SJCRH30 (cell line): Measurements from ENCODE around the gene COL5A2. TPM values are rescaled to one million over a fixed set of nuclear protein-coding genes. Genes with fewer than 3 reads are reported as not detected.

Experiments used
- DNase-seq, 2 experiments: peaks; one replicate each; pipeline ENCODE4 v3.0.0-alpha.2; 2015 to 2020
- H3K27ac ChIP-seq: fragments of 250-450 bp; sonication (Bioruptor Pico); 2 replicates; pipeline ENCODE4 v1.5.1; 2020; ENCODE audit warnings: mild to moderate bottlenecking, moderate library complexity
- H3K27me3 ChIP-seq: fragments of 250-450 bp; sonication (Bioruptor Pico); 2 replicates; pipeline ENCODE4 v1.5.1; 2020; ENCODE audit warnings: mild to moderate bottlenecking, moderate library complexity
- H3K36me3 ChIP-seq: fragments of 250-450 bp; sonication (Bioruptor Pico); 2 replicates; pipeline ENCODE4 v1.5.1; 2020; ENCODE audit warnings: mild to moderate bottlenecking, moderate library complexity
- H3K4me1 ChIP-seq: fragments of 250-450 bp; sonication (Bioruptor Pico); 2 replicates; pipeline ENCODE4 v1.5.1; 2020; ENCODE audit warnings: mild to moderate bottlenecking, moderate library complexity
- H3K4me3 ChIP-seq: fragments of 250-450 bp; sonication (Bioruptor Pico); 2 replicates; pipeline ENCODE4 v1.5.1; 2020; ENCODE audit warnings: mild to moderate bottlenecking, moderate library complexity
- H3K9me3 ChIP-seq: fragments of 250-450 bp; sonication (Bioruptor Pico); replicated peaks from 2 replicates; pipeline ENCODE4 v1.5.1; 2020; ENCODE audit warnings: mild to moderate bottlenecking, moderate library complexity
- total RNA-seq: library from RNA; depleted of rRNA; stranded (reverse); fragments of >200 nt; shearing (Covaris generic); gene quantifications from 2 replicates; pipeline ENCODE4 v1.2.3, GENCODE V29; 2014

COL5A2 gene
- total RNA-seq, 1 experiment from 2014 or later = 218 TPM

DNA sequence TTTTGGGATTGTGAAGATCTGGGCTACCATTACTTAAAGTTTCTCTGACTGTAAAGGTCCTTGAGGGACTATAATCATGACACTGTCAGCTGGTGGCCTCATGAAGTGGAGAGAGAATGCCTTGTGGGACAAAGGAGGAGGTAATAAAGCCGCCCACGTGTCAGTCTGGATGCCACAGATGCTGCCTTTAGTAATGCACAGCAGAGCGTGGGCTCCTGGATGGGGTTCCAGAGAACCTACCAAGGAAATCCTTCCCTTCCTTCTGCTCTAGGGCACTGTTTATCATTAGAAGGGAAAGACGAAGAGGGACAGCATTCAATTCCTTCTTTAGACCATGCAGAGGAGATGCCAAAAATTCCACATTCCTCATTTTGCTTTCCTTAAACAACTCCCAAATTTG, 63.5 kb downstream of the COL5A2 start:
- Histone ChIP-seq H3K4me3 (no peak overlapping the region), H3K9me3 (no peaks in the 10 kb centered on the region), H3K27me3 (no peaks in the 10 kb centered on the region), H3K27ac (no peak overlapping the region), H3K36me3 (no peaks in the 10 kb centered on the region), H3K4me1 (0 out of 2 replicates have a peak, but pooled peaks cover 3% of the 10 kb centered on the region)
- no peak for DNase-seq

DNA sequence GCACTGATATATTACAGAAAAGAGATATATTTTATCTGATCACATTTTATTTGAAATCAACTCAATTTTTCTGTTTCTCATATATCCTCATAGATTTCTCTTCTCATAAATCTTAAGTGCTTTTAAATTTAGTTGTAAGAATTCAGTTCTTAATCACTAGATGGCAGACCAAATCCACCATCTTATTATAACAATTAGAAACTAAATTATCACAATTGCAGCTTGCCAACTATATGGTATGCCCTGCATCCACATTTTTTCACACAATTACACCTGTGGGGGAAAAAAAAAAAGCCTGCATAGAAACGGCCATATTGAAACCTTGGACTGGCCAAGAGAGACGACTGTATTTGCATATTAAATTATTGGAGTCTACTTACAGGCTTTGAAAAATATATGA, 64.4 kb downstream of the COL5A2 start:
- Histone ChIP-seq H3K27me3 (no peaks in the 10 kb centered on the region), H3K4me3 (no peak overlapping the region), H3K9me3 (no peaks in the 10 kb centered on the region), H3K4me1 (0 out of 2 replicates have a peak, but pooled peaks cover 3% of the 10 kb centered on the region), H3K27ac (no peak overlapping the region), H3K36me3 (peaks cover 2% of the 10 kb centered on the region)
- peak in 1 of 2 experiments; percentile 51 for DNase-seq

DNA sequence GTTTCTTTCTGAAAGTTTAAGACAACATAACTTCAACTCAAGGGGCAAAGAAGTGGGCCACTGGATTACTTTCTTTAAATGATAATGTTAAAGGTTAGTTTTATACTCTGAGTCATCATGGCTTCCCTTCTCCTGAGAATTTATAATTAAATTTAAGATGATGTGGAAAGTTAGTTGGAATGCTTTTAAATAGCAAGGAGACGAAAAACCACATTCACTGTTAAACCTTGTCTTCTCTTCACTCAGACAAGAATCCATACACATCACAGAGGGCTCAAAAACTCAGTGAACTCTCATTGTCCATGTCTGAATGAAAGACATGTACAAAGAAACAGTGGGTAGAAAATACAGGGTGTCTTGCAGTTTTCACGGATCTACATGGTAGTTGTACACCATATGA, 65.6 kb downstream of the COL5A2 start:
- Histone ChIP-seq H3K9me3 (no peaks in the 10 kb centered on the region), H3K4me1 (0 out of 2 replicates have a peak, but pooled peaks cover 3% of the 10 kb centered on the region), H3K36me3 (peaks cover 14% of the 10 kb centered on the region), H3K4me3 (no peak overlapping the region), H3K27me3 (no peaks in the 10 kb centered on the region), H3K27ac (no peak overlapping the region)
- no peak for DNase-seq

DNA sequence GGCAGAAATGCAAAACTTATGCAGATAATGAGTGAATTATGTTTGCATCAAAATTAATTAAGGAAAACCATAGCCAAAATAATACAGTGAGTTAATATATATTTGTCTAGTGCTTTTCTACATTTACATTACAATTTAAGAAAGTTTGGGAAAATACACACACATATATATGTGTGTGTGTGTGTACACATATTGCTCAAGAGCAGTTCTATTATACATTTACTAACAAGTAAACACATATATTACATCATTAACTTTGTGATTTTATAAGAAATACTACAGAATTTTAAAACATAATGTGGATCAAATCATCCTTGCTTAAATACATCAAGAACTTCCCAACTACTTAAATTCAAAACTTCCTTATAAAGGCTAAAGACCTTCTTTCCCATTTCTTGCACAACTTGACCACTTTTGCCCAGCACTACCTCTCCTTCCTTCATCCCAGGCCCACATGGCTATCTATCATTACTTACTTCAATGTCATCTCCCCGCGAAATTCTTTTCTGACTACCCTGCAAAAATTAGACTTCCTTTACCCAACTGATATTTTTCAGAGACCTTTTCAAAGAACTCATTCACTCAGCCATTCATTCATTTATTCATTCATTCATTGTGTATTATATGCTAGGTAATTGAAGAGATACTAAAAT, 68.4 kb downstream of the COL5A2 start:
- no peaks in the 10 kb centered on the region for H3K9me3 ChIP-seq
- H3K4me1 ChIP-seq = 0 out of 2 replicates have a peak, but pooled peaks cover 3% of the 10 kb centered on the region
- no peak overlapping the region for H3K27ac ChIP-seq
- DNase-seq = no peak
- no peaks in the 10 kb centered on the region for H3K27me3 ChIP-seq
- H3K36me3 ChIP-seq = peaks cover 31% of the 10 kb centered on the region
- H3K4me3 ChIP-seq = no peak overlapping the region

DNA sequence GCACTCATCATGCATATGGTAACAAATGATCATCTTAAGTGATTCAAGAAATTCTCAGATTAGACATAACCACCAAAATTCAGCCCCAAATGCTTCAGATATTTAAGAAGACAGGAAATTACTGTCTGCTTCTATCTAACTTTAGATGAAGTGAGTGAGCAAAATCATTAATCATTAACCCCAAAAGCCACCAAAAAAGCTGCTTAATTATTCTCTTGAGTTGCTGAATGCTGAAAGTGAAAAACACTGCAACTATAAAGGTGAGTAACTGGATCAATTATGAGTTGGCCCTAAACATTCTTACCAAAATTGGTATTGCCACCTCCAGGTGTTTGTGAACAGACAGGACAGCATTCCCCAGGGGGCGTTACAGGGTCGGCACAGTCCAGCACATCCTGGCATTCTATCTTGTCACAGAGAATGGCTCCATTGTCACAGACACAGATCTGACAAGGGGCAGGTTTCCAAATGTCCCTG, 69.6 kb downstream of the COL5A2 start:
- Histone ChIP-seq H3K4me1 (no peaks in the 10 kb centered on the region), H3K36me3 (peaks cover 31% of the 10 kb centered on the region), H3K27ac (no peak overlapping the region), H3K27me3 (no peaks in the 10 kb centered on the region), H3K9me3 (no peaks in the 10 kb centered on the region), H3K4me3 (no peak overlapping the region)
- DNase-seq = no peak

DNA sequence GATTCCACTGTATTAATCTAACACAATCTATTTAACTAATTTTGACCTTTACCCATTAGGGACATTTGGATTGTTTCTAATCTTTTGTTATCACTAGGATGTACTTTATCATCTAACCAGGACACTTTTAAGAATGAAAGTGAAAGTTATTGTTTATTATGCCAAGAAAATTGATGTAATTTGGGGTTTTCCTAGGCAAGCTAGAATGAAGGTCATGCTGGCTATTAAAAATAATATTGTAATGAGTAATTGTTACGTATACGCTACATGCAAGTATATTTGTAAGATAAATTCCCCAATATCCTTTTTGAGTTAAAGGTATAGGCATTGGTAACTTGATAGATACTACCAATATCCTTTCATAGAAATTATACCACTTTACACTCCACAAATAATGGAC, 74.6 kb downstream of the COL5A2 start:
- Histone ChIP-seq H3K27ac (no peak overlapping the region), H3K4me1 (no peaks in the 10 kb centered on the region), H3K4me3 (no peak overlapping the region), H3K36me3 (peaks cover 44% of the 10 kb centered on the region), H3K9me3 (no peaks in the 10 kb centered on the region), H3K27me3 (no peaks in the 10 kb centered on the region)
- no peak for DNase-seq

DNA sequence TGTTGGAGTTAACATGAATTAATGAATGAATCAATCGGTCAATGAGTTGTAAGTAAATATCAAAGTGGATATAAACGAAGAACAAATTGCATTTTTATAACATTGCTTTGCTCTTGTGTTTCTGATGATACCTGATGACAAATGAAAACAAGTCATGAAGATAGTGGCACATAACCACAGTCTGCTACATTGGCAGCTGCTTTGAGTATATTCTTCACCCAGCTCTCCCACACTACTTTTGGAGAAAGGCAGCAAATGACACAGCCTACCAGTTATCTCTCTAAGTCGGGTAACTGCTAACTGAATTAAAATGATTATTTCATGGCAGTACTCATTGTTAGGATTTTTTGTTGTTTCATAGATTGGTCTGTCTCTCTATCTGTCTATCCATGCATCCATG, 76.8 kb downstream of the COL5A2 start:
- no peaks in the 10 kb centered on the region for H3K9me3 ChIP-seq
- no peaks in the 10 kb centered on the region for H3K27me3 ChIP-seq
- DNase-seq = no peak
- no peak overlapping the region for H3K27ac ChIP-seq
- H3K4me1 ChIP-seq = no peaks in the 10 kb centered on the region
- H3K4me3 ChIP-seq = no peak overlapping the region
- H3K36me3 ChIP-seq = peaks cover 34% of the 10 kb centered on the region

DNA sequence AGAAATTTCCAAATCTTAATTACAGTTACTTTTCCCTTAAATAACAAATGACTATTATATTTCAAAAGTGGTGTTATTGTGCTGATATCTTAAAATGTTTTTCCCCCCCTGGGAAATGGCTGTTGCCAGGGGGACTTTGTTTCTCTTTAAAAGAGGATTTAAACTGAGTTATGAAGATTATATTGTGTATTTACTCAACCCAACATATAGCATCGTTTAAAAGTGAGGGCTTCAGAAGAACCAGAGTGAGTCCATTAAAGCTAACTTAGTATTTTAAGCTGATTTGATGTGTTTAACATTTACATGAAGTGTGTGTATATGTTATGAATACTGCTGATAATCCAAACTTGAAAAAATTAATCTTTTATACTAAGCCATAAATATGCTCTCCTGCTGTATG, 81.6 kb downstream of the COL5A2 start:
- H3K36me3 ChIP-seq = peaks cover 30% of the 10 kb centered on the region
- DNase-seq = no peak
- no peak overlapping the region for H3K27ac ChIP-seq
- no peak overlapping the region for H3K4me3 ChIP-seq
- no peaks in the 10 kb centered on the region for H3K27me3 ChIP-seq
- H3K4me1 ChIP-seq = peaks cover 10% of the 10 kb centered on the region
- no peaks in the 10 kb centered on the region; the same call in 1 of the 2 replicates for H3K9me3 ChIP-seq

DNA sequence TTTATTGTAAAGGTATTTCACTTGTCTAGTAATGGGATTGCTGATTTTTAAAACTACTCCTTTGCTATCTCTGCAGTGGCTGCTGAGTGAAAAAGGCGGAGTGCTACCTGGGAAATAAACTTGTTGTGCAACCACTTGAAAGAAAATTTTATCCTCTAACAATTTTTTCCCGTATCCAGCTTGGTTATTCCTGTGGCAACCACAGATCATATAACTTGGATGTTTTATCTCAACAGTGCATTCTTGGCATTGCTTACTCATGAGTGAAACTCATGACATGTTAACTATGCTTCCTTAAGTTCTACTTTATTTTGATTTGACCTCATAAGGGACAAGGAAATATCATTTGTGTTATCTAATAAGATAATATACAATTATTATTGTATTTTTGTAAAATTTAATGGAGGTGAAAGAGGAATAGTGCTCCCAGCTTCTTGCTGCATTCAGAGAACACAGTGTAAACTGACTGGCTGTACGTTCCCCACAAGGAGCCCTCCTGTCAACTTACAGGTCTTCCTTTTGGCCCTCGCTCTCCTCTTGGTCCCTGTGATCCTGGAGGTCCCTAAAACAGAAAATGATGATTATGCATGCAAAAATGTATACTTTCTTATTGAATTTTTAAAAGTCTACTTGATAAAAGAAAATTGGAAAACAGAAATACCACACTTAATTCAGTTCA, 82.7 kb downstream of the COL5A2 start:
- DNase-seq = peak in 1 of 2 experiments; percentile 48

DNA sequence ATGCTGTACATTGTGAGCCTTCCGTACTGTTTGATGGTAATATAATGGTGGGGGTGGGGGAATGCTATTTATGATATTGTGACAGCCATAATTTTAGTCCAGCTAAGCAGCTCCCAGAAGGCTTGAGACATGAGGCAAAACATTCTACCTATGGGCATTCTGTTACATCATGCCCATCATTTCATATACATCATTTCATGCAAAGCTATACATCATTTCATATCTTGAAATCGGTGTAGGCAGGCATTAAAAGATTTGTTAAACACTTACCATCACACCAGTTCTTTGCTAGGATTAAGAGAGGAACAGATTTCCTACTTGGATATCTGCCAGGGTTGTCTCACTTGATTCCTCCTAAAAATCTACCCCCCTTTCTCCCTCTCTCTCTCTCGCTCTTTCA, 84.5 kb downstream of the COL5A2 start:
- Histone ChIP-seq H3K4me1 (peaks cover 10% of the 10 kb centered on the region), H3K9me3 (no peaks in the 10 kb centered on the region; the same call in 1 of the 2 replicates), H3K4me3 (no peak overlapping the region), H3K27me3 (no peaks in the 10 kb centered on the region), H3K36me3 (peaks cover 42% of the 10 kb centered on the region), H3K27ac (no peak overlapping the region)
- no peak for DNase-seq

More for the DNA sequence above, 82.7 kb downstream of the COL5A2 start:
- peaks cover 10% of the 10 kb centered on the region for H3K4me1 ChIP-seq
- H3K9me3 ChIP-seq = no peaks in the 10 kb centered on the region; the same call in 1 of the 2 replicates
- no peak overlapping the region for H3K4me3 ChIP-seq
- H3K27ac ChIP-seq = peak overlapping the region; percentile 9; the same call in 1 of the 2 replicates
- peaks cover 32% of the 10 kb centered on the region for H3K36me3 ChIP-seq
- no peaks in the 10 kb centered on the region for H3K27me3 ChIP-seq

DNA sequence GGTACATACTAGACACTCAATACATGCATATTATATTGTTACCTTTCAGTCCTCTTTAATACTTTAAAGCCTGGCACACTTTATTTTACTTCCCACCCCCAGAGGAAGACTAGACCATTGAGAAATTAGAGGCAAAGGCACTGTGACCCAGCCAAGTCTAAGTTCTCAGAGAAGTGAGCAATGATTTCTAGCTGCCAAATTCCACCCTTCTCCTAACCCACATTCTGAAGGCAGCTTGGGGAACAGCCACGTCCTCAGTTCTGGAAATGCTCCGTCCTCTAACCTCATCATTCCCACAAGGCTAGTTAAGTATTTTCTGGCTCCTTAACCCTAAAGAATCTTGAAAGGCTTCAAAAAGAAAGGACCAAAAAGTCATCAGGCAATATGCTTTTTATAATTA, 86.6 kb downstream of the COL5A2 start:
- no peak overlapping the region for H3K4me3 ChIP-seq
- H3K27ac ChIP-seq = no peak overlapping the region
- DNase-seq = no peak
- H3K4me1 ChIP-seq = peaks cover 10% of the 10 kb centered on the region
- H3K9me3 ChIP-seq = no peaks in the 10 kb centered on the region; the same call in 1 of the 2 replicates
- H3K36me3 ChIP-seq = peaks cover 57% of the 10 kb centered on the region
- H3K27me3 ChIP-seq = no peaks in the 10 kb centered on the region

DNA sequence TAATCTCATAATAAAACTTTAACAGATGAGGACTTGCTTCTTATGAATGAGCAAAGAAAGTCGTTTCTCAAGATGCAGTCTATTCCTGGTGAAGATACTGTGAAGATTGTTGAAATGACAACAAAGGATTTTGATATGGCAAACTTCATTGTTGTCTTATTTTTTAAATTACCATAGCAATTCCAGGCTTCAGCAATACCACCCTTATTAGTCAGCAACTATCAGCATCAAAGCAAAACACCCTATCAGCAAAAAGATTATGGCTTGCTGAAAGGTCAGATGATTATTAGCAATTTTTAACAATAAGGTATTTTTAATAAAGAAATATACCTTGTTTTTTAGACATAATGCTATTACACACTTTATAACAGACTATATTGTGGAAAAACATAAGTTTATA, 88.3 kb downstream of the COL5A2 start:
- no peak overlapping the region for H3K27ac ChIP-seq
- H3K36me3 ChIP-seq = peaks cover 60% of the 10 kb centered on the region
- H3K4me3 ChIP-seq = no peak overlapping the region
- peaks cover 8% of the 10 kb centered on the region; the same call in 1 of the 2 replicates for H3K4me1 ChIP-seq
- no peaks in the 10 kb centered on the region for H3K27me3 ChIP-seq
- no peak for DNase-seq
- H3K9me3 ChIP-seq = no peaks in the 10 kb centered on the region; the same call in 1 of the 2 replicates

DNA sequence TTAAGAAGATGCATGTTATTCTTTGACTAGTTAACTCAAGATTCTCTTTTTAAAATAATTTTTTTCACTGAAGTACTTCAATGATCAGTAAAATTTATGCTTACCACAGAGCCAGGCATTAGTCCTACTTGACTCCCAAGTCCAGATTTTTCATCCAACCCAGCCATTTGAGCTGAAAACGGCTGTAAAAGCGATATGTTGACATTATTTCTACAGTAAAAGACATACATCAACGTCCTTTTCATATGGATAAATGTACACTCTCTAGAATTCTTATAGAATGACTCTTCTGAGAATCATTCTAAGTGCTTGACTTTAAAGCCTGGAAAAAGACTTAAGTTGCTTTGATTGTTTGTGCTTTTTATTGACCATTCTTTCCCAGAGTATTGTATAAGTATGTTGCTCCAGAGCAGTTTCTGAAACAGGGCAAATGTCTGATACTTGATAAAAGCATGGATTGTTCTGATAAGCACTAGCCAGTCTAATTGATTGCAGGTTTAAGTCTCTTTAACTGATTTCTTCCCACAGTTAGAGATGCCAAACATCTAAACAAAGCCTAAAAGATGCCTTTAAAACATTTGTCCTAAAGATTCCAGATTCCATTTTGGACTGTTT, 90.9 kb downstream of the COL5A2 start:
- H3K27ac ChIP-seq = no peak overlapping the region
- DNase-seq = no peak
- H3K4me1 ChIP-seq = peaks cover 13% of the 10 kb centered on the region
- H3K4me3 ChIP-seq = no peak overlapping the region
- H3K36me3 ChIP-seq = peaks cover 77% of the 10 kb centered on the region
- no peaks in the 10 kb centered on the region for H3K9me3 ChIP-seq
- no peaks in the 10 kb centered on the region for H3K27me3 ChIP-seq

DNA sequence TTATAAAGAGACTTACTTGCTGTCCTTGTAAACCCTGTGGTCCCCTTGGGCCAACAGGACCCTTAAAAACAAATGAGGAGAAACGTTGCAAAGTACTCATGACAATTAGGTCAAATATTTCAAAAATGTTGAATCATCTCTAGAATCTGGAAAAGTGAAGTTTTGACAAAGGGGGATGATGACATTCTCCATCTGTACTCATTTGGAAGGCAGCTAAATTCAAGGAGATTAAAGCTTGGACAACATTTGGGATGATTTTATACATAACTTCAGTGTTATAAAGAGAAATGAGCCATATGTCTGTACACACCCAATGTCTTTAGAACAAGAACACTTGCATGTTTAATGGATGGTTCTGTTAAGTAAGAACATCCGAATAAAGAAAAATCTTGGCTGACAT, 92.9 kb downstream of the COL5A2 start:
- H3K27me3 ChIP-seq = no peaks in the 10 kb centered on the region
- H3K27ac ChIP-seq = no peak overlapping the region
- no peaks in the 10 kb centered on the region for H3K9me3 ChIP-seq
- H3K4me1 ChIP-seq = peaks cover 33% of the 10 kb centered on the region
- no peak for DNase-seq
- no peak overlapping the region for H3K4me3 ChIP-seq
- peaks cover 78% of the 10 kb centered on the region for H3K36me3 ChIP-seq

DNA sequence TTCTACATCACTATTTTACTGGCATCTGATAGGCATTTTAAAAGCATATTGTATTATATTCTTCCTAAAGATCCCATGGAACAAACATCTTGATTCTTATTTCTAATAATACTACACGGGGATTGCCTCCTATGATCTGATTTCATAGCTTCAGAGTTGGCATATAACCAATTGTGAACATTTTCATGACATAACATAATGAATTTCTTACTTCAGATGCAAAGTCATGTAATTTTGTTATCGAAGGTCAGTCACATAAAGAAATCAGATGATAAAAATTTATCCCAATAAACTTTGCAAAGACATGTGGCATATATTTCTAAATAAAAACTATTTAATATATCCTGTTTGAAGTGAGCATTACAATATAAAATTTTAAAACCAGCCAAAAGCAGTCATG, 93.3 kb downstream of the COL5A2 start:
- Histone ChIP-seq H3K9me3 (no peaks in the 10 kb centered on the region), H3K27me3 (no peaks in the 10 kb centered on the region), H3K27ac (no peak overlapping the region), H3K36me3 (peaks cover 78% of the 10 kb centered on the region), H3K4me3 (no peak overlapping the region), H3K4me1 (peaks cover 34% of the 10 kb centered on the region)
- no peak for DNase-seq
